HG03432 (cell line): ENCODE data around the gene C8G.

Source experiments
- ATAC-seq: cut with Tn5 transposase; IDR thresholded peaks from one replicate; pipeline ENCODE4 v1.9.1; 2021; ENCODE audit warnings: mild to moderate bottlenecking, moderate library complexity; ENCODE audit not compliant: unreplicated experiment

C8G gene

GRCh38 chr9:136952876-136953770 lies 8.1 kb downstream of the C8G start:
- ATAC-seq: no peak

GRCh38 chr9:136953771-136954269 lies 8.8 kb downstream of the C8G start:
- no peak for ATAC-seq

- no peak for ATAC-seq
These were observed 9.4 kb downstream of the C8G start for GRCh38 chr9:136954270-136955083.

- no peak for ATAC-seq
These were observed 10.3 kb downstream of the C8G start for GRCh38 chr9:136955202-136955942.

GRCh38 chr9:136955943-136956335 lies 10.9 kb downstream of the C8G start:
- ATAC-seq: no peak

- ATAC-seq: no peak
These were observed 11.6 kb downstream of the C8G start for GRCh38 chr9:136956604-136957003.

- ATAC-seq: no peak
These were observed 12.4 kb downstream of the C8G start for GRCh38 chr9:136957461-136957860.

- no peak for ATAC-seq
These were observed 12.9 kb downstream of the C8G start for GRCh38 chr9:136957901-136958300.

- ATAC-seq: no peak
These were observed 13.4 kb downstream of the C8G start for GRCh38 chr9:136958473-136958872.

- ATAC-seq: no peak
These were observed 14.1 kb downstream of the C8G start for GRCh38 chr9:136958898-136959850.

GRCh38 chr9:136960212-136960937 lies 15.3 kb downstream of the C8G start:
- ATAC-seq: no peak

GRCh38 chr9:136960938-136961275 lies 15.9 kb downstream of the C8G start:
- ATAC-seq: no peak

- no peak for ATAC-seq
These were observed 16.4 kb downstream of the C8G start for GRCh38 chr9:136961279-136962065.

- ATAC-seq: no peak
These were observed 17.1 kb downstream of the C8G start for GRCh38 chr9:136962163-136962562.

GRCh38 chr9:136962701-136963248 lies 17.7 kb downstream of the C8G start:
- no peak for ATAC-seq

- no peak for ATAC-seq
These were observed 18.3 kb downstream of the C8G start for GRCh38 chr9:136963341-136963740.

GRCh38 chr9:136963751-136964150 lies 18.7 kb downstream of the C8G start:
- no peak for ATAC-seq

- ATAC-seq: no peak
These were observed 19.2 kb downstream of the C8G start for GRCh38 chr9:136964171-136964689.
